ENCODE results near the gene ERBB3. TPM values are rescaled to one million over a fixed set of nuclear protein-coding genes. Genes with fewer than 3 reads are reported as not detected.

The ERBB3 gene
- total and polyA plus RNA-seq, 2 of the 8 experiments (the other 6 are each of a cell fraction or from before 2014, with no cell fraction given), result 33.9 to 52.4 TPM

DNA sequence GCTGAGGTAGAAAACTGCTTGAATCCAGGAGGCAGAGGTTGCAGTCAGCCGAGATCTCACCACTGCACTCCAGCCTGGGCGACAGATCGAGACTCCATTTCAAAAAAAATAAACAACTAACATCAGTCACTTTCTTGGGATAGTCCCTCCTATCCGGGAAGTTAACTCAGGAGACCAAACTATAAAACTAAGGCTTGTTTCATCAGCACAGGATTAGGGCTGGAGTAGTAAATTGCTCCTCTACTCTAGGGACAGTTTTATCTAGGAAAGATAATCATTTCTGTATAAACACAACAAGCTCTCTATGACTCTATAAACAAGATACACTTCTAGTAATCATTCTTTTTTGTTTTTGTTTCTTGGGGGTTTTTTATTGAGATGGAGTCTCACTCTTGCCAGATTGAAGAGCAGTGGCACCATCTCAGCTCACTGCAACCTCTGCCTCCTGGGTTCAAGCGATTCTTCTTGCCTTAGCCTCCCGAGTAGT lies 26.5 kb upstream of the ERBB3 start (continued):
- TF ChIP-seq NRF1 (IDR thresholded peaks at IDR 0.05; ENCODE audit: low read depth, low read length) (no peak), MAFK (IDR thresholded peaks at IDR 0.05; ENCODE audit: low read depth, low read length) (no peak), BACH1 (IDR thresholded peaks at IDR 0.05; ENCODE audit: low read length) (no peak), KDM1A (IDR thresholded peaks at IDR 0.05; ENCODE audit: borderline replicate concordance, low read length) (no peak)
- TF ChIP-seq, protein P1, sequence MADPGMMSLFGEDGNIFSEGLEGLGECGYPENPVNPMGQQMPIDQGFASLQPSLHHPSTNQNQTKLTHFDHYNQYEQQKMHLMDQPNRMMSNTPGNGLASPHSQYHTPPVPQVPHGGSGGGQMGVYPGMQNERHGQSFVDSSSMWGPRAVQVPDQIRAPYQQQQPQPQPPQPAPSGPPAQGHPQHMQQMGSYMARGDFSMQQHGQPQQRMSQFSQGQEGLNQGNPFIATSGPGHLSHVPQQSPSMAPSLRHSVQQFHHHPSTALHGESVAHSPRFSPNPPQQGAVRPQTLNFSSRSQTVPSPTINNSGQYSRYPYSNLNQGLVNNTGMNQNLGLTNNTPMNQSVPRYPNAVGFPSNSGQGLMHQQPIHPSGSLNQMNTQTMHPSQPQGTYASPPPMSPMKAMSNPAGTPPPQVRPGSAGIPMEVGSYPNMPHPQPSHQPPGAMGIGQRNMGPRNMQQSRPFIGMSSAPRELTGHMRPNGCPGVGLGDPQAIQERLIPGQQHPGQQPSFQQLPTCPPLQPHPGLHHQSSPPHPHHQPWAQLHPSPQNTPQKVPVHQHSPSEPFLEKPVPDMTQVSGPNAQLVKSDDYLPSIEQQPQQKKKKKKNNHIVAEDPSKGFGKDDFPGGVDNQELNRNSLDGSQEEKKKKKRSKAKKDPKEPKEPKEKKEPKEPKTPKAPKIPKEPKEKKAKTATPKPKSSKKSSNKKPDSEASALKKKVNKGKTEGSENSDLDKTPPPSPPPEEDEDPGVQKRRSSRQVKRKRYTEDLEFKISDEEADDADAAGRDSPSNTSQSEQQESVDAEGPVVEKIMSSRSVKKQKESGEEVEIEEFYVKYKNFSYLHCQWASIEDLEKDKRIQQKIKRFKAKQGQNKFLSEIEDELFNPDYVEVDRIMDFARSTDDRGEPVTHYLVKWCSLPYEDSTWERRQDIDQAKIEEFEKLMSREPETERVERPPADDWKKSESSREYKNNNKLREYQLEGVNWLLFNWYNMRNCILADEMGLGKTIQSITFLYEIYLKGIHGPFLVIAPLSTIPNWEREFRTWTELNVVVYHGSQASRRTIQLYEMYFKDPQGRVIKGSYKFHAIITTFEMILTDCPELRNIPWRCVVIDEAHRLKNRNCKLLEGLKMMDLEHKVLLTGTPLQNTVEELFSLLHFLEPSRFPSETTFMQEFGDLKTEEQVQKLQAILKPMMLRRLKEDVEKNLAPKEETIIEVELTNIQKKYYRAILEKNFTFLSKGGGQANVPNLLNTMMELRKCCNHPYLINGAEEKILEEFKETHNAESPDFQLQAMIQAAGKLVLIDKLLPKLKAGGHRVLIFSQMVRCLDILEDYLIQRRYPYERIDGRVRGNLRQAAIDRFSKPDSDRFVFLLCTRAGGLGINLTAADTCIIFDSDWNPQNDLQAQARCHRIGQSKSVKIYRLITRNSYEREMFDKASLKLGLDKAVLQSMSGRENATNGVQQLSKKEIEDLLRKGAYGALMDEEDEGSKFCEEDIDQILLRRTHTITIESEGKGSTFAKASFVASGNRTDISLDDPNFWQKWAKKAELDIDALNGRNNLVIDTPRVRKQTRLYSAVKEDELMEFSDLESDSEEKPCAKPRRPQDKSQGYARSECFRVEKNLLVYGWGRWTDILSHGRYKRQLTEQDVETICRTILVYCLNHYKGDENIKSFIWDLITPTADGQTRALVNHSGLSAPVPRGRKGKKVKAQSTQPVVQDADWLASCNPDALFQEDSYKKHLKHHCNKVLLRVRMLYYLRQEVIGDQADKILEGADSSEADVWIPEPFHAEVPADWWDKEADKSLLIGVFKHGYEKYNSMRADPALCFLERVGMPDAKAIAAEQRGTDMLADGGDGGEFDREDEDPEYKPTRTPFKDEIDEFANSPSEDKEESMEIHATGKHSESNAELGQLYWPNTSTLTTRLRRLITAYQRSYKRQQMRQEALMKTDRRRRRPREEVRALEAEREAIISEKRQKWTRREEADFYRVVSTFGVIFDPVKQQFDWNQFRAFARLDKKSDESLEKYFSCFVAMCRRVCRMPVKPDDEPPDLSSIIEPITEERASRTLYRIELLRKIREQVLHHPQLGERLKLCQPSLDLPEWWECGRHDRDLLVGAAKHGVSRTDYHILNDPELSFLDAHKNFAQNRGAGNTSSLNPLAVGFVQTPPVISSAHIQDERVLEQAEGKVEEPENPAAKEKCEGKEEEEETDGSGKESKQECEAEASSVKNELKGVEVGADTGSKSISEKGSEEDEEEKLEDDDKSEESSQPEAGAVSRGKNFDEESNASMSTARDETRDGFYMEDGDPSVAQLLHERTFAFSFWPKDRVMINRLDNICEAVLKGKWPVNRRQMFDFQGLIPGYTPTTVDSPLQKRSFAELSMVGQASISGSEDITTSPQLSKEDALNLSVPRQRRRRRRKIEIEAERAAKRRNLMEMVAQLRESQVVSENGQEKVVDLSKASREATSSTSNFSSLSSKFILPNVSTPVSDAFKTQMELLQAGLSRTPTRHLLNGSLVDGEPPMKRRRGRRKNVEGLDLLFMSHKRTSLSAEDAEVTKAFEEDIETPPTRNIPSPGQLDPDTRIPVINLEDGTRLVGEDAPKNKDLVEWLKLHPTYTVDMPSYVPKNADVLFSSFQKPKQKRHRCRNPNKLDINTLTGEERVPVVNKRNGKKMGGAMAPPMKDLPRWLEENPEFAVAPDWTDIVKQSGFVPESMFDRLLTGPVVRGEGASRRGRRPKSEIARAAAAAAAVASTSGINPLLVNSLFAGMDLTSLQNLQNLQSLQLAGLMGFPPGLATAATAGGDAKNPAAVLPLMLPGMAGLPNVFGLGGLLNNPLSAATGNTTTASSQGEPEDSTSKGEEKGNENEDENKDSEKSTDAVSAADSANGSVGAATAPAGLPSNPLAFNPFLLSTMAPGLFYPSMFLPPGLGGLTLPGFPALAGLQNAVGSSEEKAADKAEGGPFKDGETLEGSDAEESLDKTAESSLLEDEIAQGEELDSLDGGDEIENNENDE (IDR thresholded peaks at IDR 0.05; ENCODE audit: insufficient replicate concordance, low read length), result no peak

Data from H1 (cell line).